Keratinocyte (primary cell): ENCODE results near the gene SMPD3. TPM values are rescaled to one million over a fixed set of nuclear protein-coding genes. Genes with fewer than 3 reads are reported as not detected.

Source experiments
- DNase-seq: peaks from one replicate; pipeline ENCODE4 v3.0.0-alpha.2; 2011; ENCODE audit warnings: low read depth, missing footprints, low spot score
- FAIRE-seq: peaks from 2 replicates; lab custom pipeline; 2011; peaks lifted over from hg19 to GRCh38; lab: Jason Lieb, UNC
- H2AFZ ChIP-seq: 2 replicates; pipeline ENCODE4 v1.6.0; 2012; ENCODE audit warnings: low read length, control low read depth, inconsistent platforms; ENCODE audit not compliant: control insufficient read depth
- H3K27ac ChIP-seq: 2 replicates; pipeline ENCODE4 v1.5.1; 2011; ENCODE audit warnings: low read length; ENCODE audit not compliant: control insufficient read depth, insufficient read depth
- H3K27me3 ChIP-seq: 3 replicates; pipeline ENCODE4 v1.6.0; 2011; ENCODE audit warnings: low read length; ENCODE audit not compliant: control insufficient read depth, insufficient read depth; ENCODE audit errors: extremely low read depth
- H3K36me3 ChIP-seq, 2 experiments: 2 replicates in 1 of 2; 3 replicates in 1 of 2; pipeline ENCODE4 v1.5.1; 2011; ENCODE audit warnings: low read length in 2 of 2, mild to moderate bottlenecking in 1 of 2; ENCODE audit not compliant: control insufficient read depth in 2 of 2, insufficient read depth in 2 of 2; ENCODE audit errors: extremely low read depth in 1 of 2
- H3K4me1 ChIP-seq: 3 replicates; pipeline ENCODE4 v1.5.1; 2011; ENCODE audit warnings: low read length; ENCODE audit not compliant: control insufficient read depth, insufficient read depth; ENCODE audit errors: extremely low read depth
- H3K4me2 ChIP-seq: 3 replicates; pipeline ENCODE4 v1.6.0; 2011; ENCODE audit warnings: low read depth, low read length; ENCODE audit not compliant: control insufficient read depth, insufficient read depth; ENCODE audit errors: extremely low read depth
- H3K4me3 ChIP-seq, 3 experiments: fragments of 200-600 bp in 1 of 3; sonication (generic) in 1 of 3; 2 replicates in 2 of 3; 3 replicates in 1 of 3; pipeline ENCODE4 v1.5.1; 2011 to 2016; ENCODE audit warnings: low read length in 3 of 3, mild to moderate bottlenecking in 3 of 3, control low read depth in 2 of 3, inconsistent platforms in 1 of 3, low read depth in 1 of 3, mixed read lengths in 1 of 3, mixed run types in 1 of 3, moderate library complexity in 1 of 3; ENCODE audit not compliant: control insufficient read depth in 2 of 3, insufficient read depth in 2 of 3; ENCODE audit errors: extremely low read depth in 1 of 3
- H3K79me2 ChIP-seq: 2 replicates; pipeline ENCODE4 v1.6.0; 2012; ENCODE audit warnings: low read length; ENCODE audit not compliant: control insufficient read depth, insufficient read depth
- H3K9ac ChIP-seq: 3 replicates; pipeline ENCODE4 v1.6.0; 2011; ENCODE audit warnings: low read length; ENCODE audit not compliant: control insufficient read depth, insufficient read depth; ENCODE audit errors: extremely low read depth
- H3K9me1 ChIP-seq: 3 replicates; pipeline ENCODE4 v1.6.0; 2011; ENCODE audit warnings: low read length; ENCODE audit not compliant: control insufficient read depth, insufficient read depth; ENCODE audit errors: extremely low read depth
- H3K9me3 ChIP-seq: 2 replicates; pipeline ENCODE4 v1.5.1; 2012; ENCODE audit warnings: low read depth, low read length; ENCODE audit not compliant: control insufficient read depth
- H4K20me1 ChIP-seq: 3 replicates; pipeline ENCODE4 v1.6.0; 2011; ENCODE audit warnings: low read length; ENCODE audit not compliant: control insufficient read depth, insufficient read depth; ENCODE audit errors: extremely low read depth
- CTCF ChIP-seq, 3 experiments: IDR thresholded peaks in 1 of 3; conservative IDR thresholded peaks in 1 of 3; optimal IDR thresholded peaks in 1 of 3; 2 replicates in 2 of 3; 3 replicates in 1 of 3; pipeline versions ENCODE3 to v1.5.1; 2011; ENCODE audit warnings: low read length in 3 of 3, mild to moderate bottlenecking in 3 of 3, moderate library complexity in 2 of 3, control low read depth in 1 of 3, inconsistent platforms in 1 of 3; ENCODE audit not compliant: insufficient read depth in 2 of 3; ENCODE audit errors: extremely low read depth in 1 of 3
- EZH2 ChIP-seq: IDR thresholded peaks from one replicate; pipeline ENCODE4 v1.6.1; 2012; ENCODE audit warnings: inconsistent platforms, mild to moderate bottlenecking, low read length, moderate library complexity
- dilution Hi-C: fragments of 300-500 bp; cut with MboI; formaldehyde crosslinking; loops from one replicate; pipeline ENCODE4 v1.7.0; 2020; ENCODE audit warnings: low sequenced_read_pairs; ENCODE audit not compliant: extremely low pct_ligation_motif_present
- polyA plus RNA-seq, 5 experiments: library from polyadenylated mRNA; depleted of rRNA in 3 of 5; stranded (reverse) in 3 of 5; stranded (forward) in 1 of 5; unstranded in 1 of 5; fragments of >200 nt; gene quantifications; 1 replicate in 1 of 5; 2 replicates in 3 of 5; 3 replicates in 1 of 5; pipeline versions ENCODE4 v1.2.1 to v1.2.3, GENCODE V29; 2011 to 2012; ENCODE audit warnings: missing spikeins in 2 of 5, low read depth in 1 of 5, low replicate concordance in 1 of 5

The SMPD3 gene
- polyA plus RNA-seq, 1 donor (not counting 4 experiments of a cell fraction or from before 2014, with no cell fraction given): 0.34 TPM

GRCh38 chr16:68469796-68470460 lies 21.6 kb upstream of the SMPD3 start:
- DNase-seq: no peak
- FAIRE-seq: no peak
- H3K4me1 ChIP-seq: peaks cover 4% of the 10 kb centered on the region
- no peaks in the 10 kb centered on the region for H3K79me2 ChIP-seq
- no peaks in the 10 kb centered on the region for H3K27me3 ChIP-seq
- no peaks in the 10 kb centered on the region for H4K20me1 ChIP-seq
- H2AFZ ChIP-seq: no peak overlapping the region
- H3K27ac ChIP-seq: no peak overlapping the region
- no peaks in the 10 kb centered on the region for H3K9me3 ChIP-seq
- no peak overlapping the region for H3K9ac ChIP-seq
- dilution Hi-C loops: no loop called here
- TF ChIP-seq EZH2: no peak
- TF ChIP-seq CTCF (optimal IDR thresholded peaks at IDR 0.05 in 1 of 3, IDR thresholded peaks at IDR 0.05 in 1 of 3, conservative IDR thresholded peaks at IDR 0.05 in 1 of 3; ENCODE audit: extremely low read depth in 1 of 3, insufficient read depth in 2 of 3, low read length in 3 of 3): no peak
- H3K4me2 ChIP-seq: peak overlapping the region; percentile 48
- H3K36me3 ChIP-seq: no peaks in the 10 kb centered on the region
- peak overlapping the region in 1 of 3 experiments; percentile 24 for H3K4me3 ChIP-seq
- no peaks in the 10 kb centered on the region for H3K9me1 ChIP-seq

GRCh38 chr16:68468842-68469241 lies 20.5 kb upstream of the SMPD3 start:
- TF ChIP-seq CTCF (optimal IDR thresholded peaks at IDR 0.05 in 1 of 3, IDR thresholded peaks at IDR 0.05 in 1 of 3, conservative IDR thresholded peaks at IDR 0.05 in 1 of 3; ENCODE audit: extremely low read depth in 1 of 3, insufficient read depth in 2 of 3, low read length in 3 of 3) (no peak), EZH2 (no peak)
- Histone ChIP-seq H3K36me3 (no peaks in the 10 kb centered on the region), H3K4me1 (no peaks in the 10 kb centered on the region), H3K27me3 (no peaks in the 10 kb centered on the region), H3K4me3 (no peak overlapping the region), H4K20me1 (no peaks in the 10 kb centered on the region), H3K27ac (no peak overlapping the region), H2AFZ (no peak overlapping the region), H3K9me3 (no peaks in the 10 kb centered on the region), H3K9me1 (no peaks in the 10 kb centered on the region), H3K79me2 (no peaks in the 10 kb centered on the region), H3K4me2 (no peak overlapping the region), H3K9ac (no peak overlapping the region)
- no peak for FAIRE-seq
- dilution Hi-C loops: no loop called here
- no peak for DNase-seq
